Activated T-cell treated with anti-CD3 and anti-CD28 coated beads, Interleukin-2, amount 50 U/mL, for 48 hours (primary cell): ENCODE data around the gene ZNF865.
A peak's percentile ranks its signal among the peaks of the same experiment; 100 is the strongest.

Experiments used
- DNase-seq, 2 experiments: peaks; one replicate each; pipeline ENCODE4 v3.0.0-alpha.2; 2020

Gene ZNF865

DNA sequence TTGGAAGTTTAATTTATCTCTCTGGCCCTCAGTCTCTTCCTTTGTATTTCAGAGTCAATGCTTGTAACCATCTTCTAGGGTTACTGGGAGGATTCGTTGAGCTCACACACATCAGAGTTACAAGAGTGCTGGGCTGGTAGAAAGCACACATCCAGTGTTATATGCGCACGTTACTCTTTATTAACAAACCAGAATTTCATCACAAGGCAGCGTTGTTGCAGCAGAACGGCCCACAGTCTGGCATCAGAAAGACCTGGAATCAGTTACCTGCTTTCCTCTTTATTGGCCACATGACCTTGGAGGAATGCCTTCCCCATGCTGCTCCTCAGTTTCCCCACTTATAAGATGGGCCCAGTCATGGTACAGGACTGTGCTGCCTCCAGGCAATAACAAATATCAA lies 3.9 kb downstream of the ZNF865 start:
- DNase-seq: no peak

- DNase-seq: no peak
Observed at GRCh38 chr19:55611300-55611982, 6.0 kb downstream of the ZNF865 start.

- DNase-seq: no peak
Observed at GRCh38 chr19:55611983-55612645, 6.7 kb downstream of the ZNF865 start.

- DNase-seq: no peak
Observed at GRCh38 chr19:55613396-55613795, 7.9 kb downstream of the ZNF865 start.

DNA sequence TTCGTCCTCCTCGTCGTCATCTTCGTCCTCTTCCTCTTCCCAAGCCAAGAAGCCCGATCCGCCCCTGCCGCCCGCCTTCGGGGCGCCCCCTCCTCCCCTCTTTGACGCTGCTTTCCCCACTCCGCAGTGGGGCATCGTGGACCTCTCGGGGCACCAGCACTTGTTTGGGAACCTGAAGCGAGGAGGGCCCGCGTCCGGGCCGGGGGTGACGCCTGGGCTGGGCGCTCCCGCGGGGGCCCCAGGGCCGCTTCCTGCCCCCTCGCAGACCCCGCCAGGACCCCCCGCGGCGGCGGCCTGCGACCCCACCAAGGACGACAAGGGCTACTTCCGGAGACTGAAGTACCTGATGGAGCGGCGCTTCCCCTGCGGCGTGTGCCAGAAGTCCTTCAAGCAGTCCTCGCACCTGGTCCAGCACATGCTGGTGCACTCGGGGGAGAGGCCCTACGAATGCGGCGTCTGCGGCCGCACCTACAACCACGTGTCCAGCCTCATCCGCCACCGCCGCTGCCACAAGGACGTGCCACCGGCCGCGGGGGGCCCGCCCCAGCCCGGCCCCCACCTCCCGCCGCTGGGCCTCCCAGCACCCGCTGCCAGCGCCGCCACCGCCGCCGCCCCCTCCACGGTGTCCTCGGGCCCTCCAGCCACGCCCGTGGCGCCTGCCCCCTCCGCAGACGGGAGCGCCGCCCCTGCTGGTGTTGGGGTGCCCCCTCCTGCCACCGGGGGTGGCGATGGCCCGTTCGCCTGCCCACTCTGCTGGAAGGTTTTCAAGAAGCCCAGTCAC lies 8.7 kb downstream of the ZNF865 start:
- no peak for DNase-seq

DNA sequence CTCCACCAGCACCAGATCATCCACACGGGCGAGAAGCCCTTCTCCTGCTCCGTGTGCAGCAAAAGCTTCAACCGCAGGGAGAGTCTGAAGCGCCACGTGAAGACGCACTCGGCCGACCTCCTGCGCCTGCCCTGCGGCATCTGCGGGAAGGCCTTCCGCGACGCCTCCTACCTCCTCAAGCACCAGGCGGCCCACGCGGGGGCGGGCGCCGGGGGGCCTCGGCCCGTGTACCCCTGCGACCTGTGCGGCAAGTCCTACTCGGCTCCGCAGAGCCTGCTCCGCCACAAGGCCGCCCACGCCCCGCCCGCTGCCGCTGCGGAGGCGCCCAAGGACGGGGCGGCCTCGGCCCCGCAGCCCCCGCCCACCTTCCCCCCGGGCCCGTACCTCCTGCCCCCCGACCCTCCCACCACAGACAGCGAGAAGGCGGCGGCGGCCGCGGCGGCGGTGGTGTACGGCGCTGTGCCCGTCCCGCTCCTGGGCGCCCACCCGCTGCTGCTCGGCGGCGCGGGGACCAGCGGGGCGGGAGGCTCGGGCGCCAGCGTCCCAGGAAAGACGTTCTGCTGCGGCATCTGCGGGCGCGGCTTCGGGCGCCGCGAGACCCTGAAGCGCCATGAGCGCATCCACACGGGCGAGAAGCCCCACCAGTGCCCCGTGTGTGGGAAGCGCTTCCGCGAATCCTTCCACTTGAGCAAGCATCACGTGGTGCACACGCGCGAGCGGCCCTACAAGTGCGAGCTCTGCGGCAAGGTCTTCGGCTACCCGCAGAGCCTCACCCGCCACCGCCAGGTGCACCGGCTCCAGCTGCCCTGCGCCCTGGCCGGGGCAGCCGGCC lies 9.5 kb downstream of the ZNF865 start:
- DNase-seq: no peak

DNA sequence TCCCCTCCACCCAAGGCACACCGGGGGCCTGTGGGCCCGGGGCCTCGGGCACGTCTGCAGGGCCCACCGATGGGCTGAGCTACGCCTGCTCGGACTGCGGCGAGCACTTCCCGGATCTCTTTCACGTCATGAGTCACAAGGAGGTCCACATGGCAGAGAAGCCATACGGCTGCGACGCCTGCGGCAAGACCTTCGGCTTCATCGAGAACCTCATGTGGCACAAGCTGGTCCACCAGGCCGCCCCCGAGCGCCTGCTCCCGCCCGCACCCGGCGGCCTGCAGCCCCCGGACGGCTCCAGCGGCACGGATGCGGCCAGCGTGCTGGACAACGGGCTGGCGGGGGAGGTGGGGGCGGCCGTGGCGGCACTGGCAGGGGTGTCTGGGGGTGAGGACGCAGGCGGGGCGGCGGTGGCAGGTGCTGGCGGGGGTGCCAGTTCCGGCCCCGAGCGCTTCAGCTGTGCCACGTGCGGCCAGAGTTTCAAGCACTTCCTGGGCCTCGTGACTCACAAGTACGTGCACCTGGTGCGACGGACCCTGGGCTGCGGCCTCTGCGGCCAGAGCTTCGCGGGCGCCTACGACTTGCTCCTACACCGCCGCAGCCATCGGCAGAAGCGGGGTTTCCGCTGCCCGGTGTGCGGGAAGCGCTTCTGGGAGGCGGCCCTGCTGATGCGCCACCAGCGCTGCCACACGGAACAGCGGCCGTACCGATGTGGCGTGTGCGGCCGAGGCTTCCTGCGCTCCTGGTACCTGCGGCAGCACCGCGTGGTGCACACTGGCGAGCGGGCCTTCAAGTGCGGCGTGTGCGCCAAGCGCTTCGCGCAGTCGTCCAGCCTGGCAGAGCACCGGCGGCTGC lies 10.3 kb downstream of the ZNF865 start:
- no peak for DNase-seq

DNA sequence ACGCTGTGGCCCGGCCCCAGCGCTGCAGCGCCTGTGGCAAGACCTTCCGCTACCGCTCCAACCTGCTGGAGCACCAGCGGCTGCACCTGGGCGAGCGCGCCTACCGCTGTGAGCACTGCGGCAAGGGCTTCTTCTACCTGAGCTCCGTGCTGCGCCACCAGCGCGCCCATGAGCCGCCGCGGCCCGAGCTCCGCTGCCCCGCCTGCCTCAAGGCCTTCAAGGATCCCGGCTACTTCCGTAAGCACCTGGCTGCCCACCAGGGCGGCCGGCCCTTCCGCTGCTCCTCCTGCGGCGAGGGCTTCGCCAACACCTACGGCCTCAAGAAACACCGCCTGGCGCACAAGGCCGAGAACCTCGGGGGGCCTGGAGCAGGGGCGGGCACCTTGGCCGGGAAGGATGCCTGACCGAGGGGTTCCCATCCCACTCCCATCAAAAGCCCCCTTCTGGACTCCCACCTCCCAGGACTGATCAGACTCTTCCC lies 11.0 kb downstream of the ZNF865 start:
- DNase-seq: no peak

DNA sequence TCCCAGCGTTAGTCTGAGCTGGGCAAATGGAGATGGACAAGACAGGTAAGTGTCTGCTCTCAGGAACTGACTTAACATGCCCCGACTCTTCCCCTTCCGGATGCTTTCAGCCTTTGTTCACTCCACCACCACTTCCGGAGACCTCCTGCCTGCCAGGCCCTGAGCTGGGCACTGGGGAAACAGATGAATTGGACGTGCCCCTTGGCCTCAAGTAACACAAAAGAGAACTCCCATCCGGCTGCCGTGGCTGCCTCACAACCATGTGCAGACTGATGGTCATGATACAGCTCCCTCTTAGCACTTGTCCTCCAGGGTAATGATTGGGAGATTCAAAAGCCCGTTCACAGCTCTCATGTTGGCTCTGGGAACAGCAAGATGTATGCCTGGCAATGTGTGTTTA lies 12.0 kb downstream of the ZNF865 start:
- no peak for DNase-seq

GRCh38 chr19:55618426-55618825 lies 13.0 kb downstream of the ZNF865 start:
- DNase-seq: no peak

- no peak for DNase-seq
Observed at GRCh38 chr19:55619286-55619685, 13.8 kb downstream of the ZNF865 start.

DNA sequence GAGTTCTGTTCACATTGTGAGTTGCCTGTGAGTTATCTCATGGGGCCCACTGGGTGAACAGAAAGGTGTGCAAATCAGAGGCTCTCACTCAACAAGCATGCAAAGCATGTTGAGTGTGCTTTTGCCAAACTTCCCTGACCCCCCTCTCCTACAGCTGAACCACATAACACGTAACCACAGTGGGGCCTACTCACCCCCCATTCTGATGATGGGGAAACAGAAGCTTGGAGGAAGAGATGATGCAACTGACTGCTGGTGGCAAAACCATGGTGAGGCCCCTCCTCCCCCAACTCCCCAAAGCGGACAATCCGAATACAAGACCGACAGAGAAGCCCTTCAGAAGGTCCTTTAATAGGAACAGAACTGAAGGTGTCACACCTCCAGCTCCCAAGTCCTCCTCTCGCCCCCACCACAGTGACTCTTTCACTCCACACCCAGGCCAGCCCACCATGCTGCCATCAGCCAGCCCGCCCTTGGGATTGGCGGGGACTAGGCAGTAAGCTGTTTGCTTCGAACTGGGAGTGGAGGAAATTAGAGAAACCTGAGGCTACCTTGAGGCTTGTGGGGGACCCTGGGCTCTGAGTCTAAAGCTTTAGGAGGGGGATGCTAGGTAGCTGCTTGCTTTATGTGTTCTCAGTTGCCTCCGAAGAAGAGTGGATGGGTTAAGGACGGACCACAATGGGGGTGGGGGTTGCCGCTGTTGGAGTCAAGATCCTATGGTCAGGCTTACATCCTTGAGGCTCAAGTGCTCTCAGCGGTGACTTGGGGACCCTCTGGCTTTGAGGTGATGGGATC lies 15.2 kb downstream of the ZNF865 start:
- peak in 1 of 2 experiments; percentile 46 for DNase-seq

- no peak for DNase-seq
Observed at GRCh38 chr19:55621205-55621672, 15.8 kb downstream of the ZNF865 start.

- DNase-seq: no peak
Observed at GRCh38 chr19:55621673-55622231, 16.3 kb downstream of the ZNF865 start.

- DNase-seq: no peak
Observed at GRCh38 chr19:55622242-55622969, 17.0 kb downstream of the ZNF865 start.

GRCh38 chr19:55623130-55623529 lies 17.7 kb downstream of the ZNF865 start:
- no peak for DNase-seq

- DNase-seq: no peak
Observed at GRCh38 chr19:55623561-55623960, 18.1 kb downstream of the ZNF865 start.

DNA sequence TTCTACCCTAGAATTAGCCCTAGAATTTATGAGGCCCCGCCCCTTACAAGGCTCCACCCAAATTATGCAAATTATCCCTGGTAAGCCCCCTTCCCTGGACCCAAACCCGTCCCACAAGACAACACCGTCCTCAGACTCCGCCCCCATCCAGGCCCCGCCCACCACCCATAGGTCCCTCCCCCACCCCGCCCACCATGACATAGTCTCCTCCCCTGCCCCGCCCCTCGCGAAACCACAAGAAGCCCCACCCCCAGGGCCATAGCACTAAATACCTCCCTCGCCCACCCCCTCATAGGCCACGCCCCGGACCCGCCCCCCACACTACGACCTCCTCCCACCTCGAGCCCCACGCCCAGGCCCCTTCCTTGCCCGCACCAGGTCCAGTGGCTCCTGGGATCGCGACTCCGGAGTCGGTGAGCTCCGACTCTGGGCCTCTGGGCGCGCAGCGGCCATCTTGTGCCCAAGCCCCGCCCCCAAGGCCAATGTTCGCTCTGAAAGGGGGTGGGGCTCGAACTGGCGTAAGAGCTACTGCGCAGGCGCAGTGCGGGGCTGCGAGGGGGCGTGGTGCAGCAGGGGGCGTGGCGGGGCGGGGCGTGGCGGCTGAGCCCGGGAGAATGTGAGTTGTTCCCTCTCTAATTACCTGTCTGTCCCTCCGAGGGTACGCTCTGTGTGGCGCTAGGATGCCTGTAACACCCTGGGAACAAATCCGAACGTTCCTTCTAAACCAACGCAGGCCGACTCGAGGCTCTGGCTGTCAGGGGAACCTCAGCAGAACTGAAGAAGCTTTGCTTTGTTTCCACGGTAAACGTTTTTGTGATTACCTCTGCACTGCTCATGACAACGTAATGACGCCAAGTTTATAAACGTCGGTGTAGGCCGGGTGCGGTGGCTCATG lies 18.9 kb downstream of the ZNF865 start, which contains the start of gene ZNF784:
ZNF784 (minus strand) TSS at position 458 of the 895 bp plus-strand sequence; CDS start at position 453, 5 bp downstream.
- DNase-seq: peak; percentile 94

GRCh38 chr19:55625004-55625326 lies 19.5 kb downstream of the ZNF865 start:
- DNase-seq: no peak
